ENCODE data around the gene ELAVL2.

The ELAVL2 gene

GRCh38 chr9:23796209-23796608 lies 29.8 kb downstream of the ELAVL2 start:
- no peaks in the 10 kb centered on the region for H3K27me3 ChIP-seq (ENCODE audit: insufficient read depth, low read length)
- H3K4me1 ChIP-seq (ENCODE audit: insufficient read depth, low read length, severe bottlenecking), result no peaks in the 10 kb centered on the region
- no peak overlapping the region for H3K4me2 ChIP-seq (ENCODE audit: low read length)
- no peak overlapping the region for H3K4me3 ChIP-seq (ENCODE audit: low read depth, low read length, poor library complexity, severe bottlenecking)
- no peaks in the 10 kb centered on the region for H4K20me1 ChIP-seq (ENCODE audit: insufficient read depth, low read length)
- no peak overlapping the region for H2AFZ ChIP-seq (ENCODE audit: low read length)
- no peaks in the 10 kb centered on the region for H3K79me2 ChIP-seq (ENCODE audit: insufficient read depth, low read length)
- H3K9me2 ChIP-seq (ENCODE audit: low read depth, low read length), result no peaks in the 10 kb centered on the region
- no peaks in the 10 kb centered on the region for H3F3A ChIP-seq (ENCODE audit: insufficient read depth, low read length)
- H3K36me3 ChIP-seq (ENCODE audit: insufficient read depth, low read length), result no peaks in the 10 kb centered on the region
- no peak for TF ChIP-seq EZH2 (IDR thresholded peaks at IDR 0.05; ENCODE audit: borderline replicate concordance, low read length)
- TF ChIP-seq CTCF (IDR thresholded peaks at IDR 0.05; ENCODE audit: low read length), result no peak
- no peak overlapping the region for H3K27ac ChIP-seq (ENCODE audit: low read depth, low read length, poor library complexity, severe bottlenecking)
- H3K9me3 ChIP-seq (ENCODE audit: low read length), result no peaks in the 10 kb centered on the region
- no peak overlapping the region for H3K9ac ChIP-seq (ENCODE audit: low read length)

- no peaks in the 10 kb centered on the region for H3K9me2 ChIP-seq (ENCODE audit: low read depth, low read length)
- no peak for TF ChIP-seq CTCF (IDR thresholded peaks at IDR 0.05; ENCODE audit: low read length)
- no peak overlapping the region for H3K4me3 ChIP-seq (ENCODE audit: low read depth, low read length, poor library complexity, severe bottlenecking)
- no peak overlapping the region for H3K9ac ChIP-seq (ENCODE audit: low read length)
- H3K4me2 ChIP-seq (ENCODE audit: low read length), result no peak overlapping the region
- no peaks in the 10 kb centered on the region for H3K27me3 ChIP-seq (ENCODE audit: insufficient read depth, low read length)
- no peaks in the 10 kb centered on the region for H3K9me3 ChIP-seq (ENCODE audit: low read length)
- H3K36me3 ChIP-seq (ENCODE audit: insufficient read depth, low read length), result no peaks in the 10 kb centered on the region
- H3K4me1 ChIP-seq (ENCODE audit: insufficient read depth, low read length, severe bottlenecking), result no peaks in the 10 kb centered on the region
- H3K27ac ChIP-seq (ENCODE audit: low read depth, low read length, poor library complexity, severe bottlenecking), result no peak overlapping the region
- H3K79me2 ChIP-seq (ENCODE audit: insufficient read depth, low read length), result no peaks in the 10 kb centered on the region
- H3F3A ChIP-seq (ENCODE audit: insufficient read depth, low read length), result no peaks in the 10 kb centered on the region
- H4K20me1 ChIP-seq (ENCODE audit: insufficient read depth, low read length), result no peaks in the 10 kb centered on the region
- no peak overlapping the region for H2AFZ ChIP-seq (ENCODE audit: low read length)
Measured at GRCh38 chr9:23790351-23791260, 35.4 kb downstream of the ELAVL2 start.

DNA sequence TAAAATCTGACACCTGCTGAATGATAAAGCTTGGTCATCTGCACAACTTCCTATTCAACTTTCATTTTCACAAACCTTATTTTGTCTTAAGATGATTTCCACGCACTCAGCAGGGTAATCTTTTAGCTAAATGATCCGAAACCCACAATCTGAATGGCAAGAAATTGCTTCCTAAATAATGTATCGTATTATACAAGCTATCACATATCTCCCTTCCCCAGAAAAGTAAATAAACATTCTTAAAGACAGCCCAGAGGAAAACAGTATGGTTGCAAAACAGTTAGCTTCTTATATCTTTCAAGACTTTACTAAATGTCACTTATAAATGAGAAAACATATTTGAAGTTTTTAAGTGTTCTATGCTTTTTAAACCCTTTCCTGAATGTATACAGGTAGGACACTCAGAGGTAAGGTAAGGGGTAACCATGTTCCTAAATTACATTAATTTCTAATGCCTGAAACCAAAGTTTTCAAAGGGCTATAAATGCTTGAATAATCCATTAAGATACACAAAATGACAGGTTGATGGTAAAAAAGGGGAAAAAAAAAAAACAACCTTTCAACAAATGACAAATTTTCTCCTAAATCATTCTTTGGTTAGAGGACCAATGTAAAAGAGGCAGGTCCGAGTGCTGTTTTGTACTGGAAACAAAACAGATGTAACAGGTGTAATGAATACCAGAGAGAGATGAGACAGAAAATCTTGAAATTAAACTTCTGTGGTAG lies 36.3 kb downstream of the ELAVL2 start:
- Histone ChIP-seq H3K9me3 (ENCODE audit: low read length) (no peaks in the 10 kb centered on the region), H3F3A (ENCODE audit: insufficient read depth, low read length) (no peaks in the 10 kb centered on the region), H3K9ac (ENCODE audit: low read length) (no peak overlapping the region), H3K4me2 (ENCODE audit: low read length) (no peak overlapping the region), H3K36me3 (ENCODE audit: insufficient read depth, low read length) (no peaks in the 10 kb centered on the region), H2AFZ (ENCODE audit: low read length) (no peak overlapping the region), H3K4me3 (ENCODE audit: low read depth, low read length, poor library complexity, severe bottlenecking) (no peak overlapping the region), H3K4me1 (ENCODE audit: insufficient read depth, low read length, severe bottlenecking) (no peaks in the 10 kb centered on the region), H3K9me2 (ENCODE audit: low read depth, low read length) (no peaks in the 10 kb centered on the region), H3K79me2 (ENCODE audit: insufficient read depth, low read length) (no peaks in the 10 kb centered on the region), H4K20me1 (ENCODE audit: insufficient read depth, low read length) (no peaks in the 10 kb centered on the region), H3K27ac (ENCODE audit: low read depth, low read length, poor library complexity, severe bottlenecking) (no peak overlapping the region), H3K27me3 (ENCODE audit: insufficient read depth, low read length) (no peaks in the 10 kb centered on the region)
- TF ChIP-seq EZH2 (IDR thresholded peaks at IDR 0.05; ENCODE audit: borderline replicate concordance, low read length) (no peak), CTCF (IDR thresholded peaks at IDR 0.05; ENCODE audit: low read length) (no peak)
